ENCODE data around the gene EPB42.
"Not testable (repeated sequence)": the region's sequence is repeated elsewhere in the genome, so short reads cannot be mapped to it uniquely, and the experiment has no call there.

Gene EPB42

DNA sequence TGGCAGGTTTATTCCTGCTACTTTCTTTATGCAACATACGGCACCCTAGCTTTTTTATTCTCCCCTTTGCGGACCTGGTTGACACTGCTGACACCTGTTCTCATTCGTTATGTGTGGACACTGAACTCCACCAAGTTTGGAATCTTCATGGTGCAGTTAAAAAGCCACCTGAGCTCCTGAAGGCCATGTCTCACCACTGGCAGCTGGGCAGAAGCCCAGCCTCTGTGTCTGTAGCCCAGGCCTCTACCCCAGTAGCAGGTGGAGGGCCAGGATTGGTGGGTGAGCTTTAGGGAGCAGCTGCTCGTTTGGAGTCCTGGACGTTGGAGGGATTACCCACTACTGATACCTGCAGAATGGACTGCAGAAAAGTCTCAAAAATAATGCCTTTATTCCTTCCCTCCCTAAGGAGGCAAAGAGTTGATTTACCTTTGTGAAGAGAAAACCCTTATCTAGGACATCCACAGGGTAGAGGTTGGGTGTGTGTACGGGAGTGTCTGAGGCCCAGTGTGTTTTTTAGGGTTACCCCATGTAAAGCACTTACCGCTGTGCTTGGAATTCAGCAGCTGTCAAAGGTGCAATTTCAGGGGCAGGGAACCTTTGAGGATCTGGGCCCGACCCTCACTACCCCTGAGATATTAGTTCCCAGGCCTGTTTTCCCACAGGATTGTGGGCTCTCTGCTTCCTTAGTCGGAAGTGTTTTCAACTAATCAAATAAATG, 36.3 kb downstream of the EPB42 start:
- no peak for FAIRE-seq

DNA sequence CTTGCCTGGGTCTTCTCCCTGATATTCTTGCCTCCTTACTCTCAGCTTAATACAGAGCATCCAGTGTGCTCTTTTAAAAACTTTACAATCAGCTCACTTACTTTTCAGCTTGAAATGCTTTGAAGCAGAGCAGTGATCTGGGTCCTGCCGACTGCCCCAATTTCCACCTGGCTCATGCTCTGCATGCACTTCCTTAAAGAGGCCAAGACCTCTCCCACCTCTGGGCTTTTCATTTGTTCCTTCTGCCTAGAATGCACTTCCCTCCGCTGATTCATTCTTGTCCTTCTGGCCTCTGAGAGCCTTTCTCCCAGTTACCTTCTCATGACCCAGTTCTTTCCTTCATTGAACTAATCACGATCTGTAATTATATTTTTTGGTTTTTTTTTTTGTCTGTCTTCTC, 37.5 kb downstream of the EPB42 start:
- no peak for FAIRE-seq

DNA sequence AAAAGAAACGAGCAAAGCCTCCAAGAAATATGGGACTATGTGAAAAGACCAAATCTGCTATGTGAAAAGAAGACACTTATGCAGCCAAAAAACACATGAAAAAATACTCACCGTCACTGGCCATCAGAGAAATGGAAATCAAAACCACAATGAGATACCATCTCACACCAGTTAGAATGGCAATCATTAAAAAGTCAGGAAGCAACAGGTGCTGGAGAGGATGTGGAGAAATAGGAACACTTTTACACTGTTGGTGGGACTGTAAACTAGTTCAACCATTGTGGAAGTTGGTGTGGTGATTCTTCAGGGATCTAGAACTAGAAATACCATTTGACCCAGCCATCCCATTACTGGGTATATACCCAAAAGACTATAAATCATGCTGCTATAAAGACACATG, 43.7 kb downstream of the EPB42 start:
- not testable (repeated sequence) for FAIRE-seq

DNA sequence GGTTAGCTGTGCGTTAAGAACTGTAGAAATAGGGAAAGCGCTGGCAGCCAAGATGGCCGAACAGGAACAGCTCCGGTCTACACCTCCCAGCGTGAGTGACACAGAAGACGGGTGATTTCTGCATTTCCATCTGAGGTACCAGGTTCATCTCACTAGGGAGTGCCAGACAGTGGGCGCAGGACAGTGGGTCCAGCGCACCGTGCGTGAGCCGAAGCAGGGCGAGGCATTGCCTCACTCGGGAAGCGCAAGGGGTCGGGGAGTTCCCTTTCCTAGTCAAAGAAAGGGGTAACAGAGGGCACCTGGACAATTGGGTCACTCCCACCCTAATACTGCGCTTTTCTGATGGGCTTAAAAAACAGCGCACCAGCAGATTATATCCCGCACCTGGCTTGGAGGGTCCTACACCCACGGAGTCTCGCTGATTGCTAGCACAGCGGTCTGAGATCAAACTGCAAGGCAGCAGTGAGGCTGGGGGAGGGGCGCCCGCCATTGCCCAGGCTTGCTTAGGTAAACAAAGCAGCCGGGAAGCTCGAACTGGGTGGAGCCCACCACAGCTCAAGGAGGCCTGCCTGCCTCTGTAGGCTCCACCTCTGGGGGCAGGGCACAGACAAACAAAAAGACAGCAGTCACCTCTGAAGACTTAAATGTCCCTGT, 45.0 kb downstream of the EPB42 start:
- not testable (repeated sequence) for FAIRE-seq

DNA sequence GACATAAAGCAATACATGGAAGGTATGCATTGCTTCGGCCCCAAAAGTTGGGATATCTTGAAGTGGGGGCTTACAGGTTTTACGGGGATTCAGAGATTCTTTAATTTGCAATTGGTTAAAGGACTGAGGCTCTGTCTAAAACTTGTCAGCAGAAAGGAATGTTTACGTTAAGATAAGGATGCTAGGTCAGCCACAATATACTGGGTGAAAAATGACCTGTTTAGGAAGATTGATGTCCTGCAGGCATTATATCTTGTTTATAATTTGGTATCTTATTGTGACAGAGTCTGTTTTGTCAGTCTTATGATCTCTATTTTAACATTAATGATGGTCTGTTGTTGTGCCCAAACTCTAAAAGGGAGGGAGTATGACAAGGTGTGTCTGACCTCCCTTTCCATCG, 50.9 kb downstream of the EPB42 start:
- FAIRE-seq, result no peak

DNA sequence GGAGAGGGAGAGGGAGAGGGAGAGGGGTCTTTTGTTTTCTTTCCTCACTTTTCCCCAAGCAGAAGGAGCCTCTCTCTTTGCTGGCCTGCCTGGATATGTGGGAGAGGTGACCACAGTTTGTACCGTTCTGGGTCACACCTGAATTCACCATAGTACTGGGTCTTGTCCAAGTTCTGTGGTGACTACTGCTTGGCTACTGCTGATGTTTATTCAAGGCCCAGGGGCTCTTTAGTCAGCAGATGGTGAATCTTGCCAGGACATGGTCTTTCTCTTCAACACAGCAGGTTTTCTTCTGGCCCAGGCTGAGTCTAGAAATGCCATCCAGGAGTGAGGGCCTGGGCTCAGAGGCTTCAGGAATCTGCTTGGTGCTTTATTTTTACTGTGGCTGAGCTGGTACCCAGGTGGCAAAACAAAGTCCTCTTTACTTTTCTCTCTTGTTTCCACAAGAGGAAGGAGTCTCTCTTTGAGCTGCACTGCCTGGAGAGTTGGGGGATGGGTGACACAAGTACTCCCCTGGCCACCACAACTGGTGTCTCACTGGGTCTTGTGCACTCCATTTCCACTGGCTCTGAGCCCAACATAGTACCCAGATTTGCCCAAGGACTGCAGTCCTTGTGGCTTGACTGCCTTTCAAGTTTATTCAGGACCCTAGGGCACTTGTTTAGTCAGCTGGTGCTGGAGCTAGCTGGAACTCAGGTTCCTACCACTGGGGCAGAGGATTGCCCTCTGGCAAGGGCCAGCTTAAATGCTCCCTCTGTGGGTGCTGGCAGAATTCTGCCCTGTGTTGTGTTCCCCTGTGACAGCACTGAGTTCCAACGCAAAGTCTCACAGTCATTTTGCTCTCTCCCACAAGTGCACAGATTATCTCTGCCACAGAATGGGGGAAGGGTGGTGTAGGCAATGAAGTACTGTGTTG, 52.4 kb downstream of the EPB42 start:
- no peak for FAIRE-seq

DNA sequence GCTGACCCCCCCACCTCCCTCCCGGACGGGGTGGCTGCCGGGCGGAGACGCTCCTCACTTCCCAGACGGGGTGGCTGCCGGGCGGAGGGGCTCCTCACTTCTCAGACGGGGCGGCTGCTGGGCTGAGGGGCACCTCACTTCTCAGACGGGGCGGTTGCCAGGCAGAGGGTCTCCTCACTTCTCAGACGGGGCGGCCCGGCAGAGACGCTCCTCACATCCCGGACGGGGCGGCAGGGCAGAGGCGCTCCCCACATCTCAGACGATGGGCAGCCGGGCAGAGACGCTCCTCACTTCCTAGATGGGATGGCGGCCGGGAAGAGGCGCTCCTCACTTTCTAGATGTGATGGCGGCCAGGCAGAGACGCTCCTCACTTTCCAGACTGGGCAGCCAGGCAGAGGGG, 53.6 kb downstream of the EPB42 start:
- not testable (repeated sequence) for FAIRE-seq

DNA sequence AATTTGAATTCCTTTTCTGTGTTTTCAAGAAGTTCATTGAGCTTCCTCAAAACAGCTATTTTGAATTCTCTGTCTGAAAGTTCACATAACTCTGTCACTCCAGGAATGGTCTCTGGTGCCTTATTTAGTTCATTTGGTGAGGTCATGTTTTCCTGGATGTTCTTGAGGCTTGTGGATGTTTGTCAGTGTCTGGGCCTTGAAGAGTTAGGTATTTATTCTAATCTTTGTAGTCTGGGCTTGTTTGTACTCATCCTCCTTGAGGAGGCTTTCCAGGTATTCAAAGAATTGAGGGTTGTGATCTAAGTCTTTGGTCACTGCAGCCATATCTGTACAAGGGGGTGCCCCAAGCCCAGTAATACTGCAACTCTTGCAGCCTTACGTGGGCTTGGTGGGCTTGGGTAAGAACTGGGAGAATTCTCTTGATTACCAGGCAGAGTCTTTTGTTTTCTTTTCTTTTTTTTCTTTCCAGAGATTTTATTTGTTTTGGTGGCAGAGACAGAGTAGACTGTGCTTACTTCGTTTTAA, 55.0 kb downstream of the EPB42 start:
- FAIRE-seq, result peak; percentile 40

DNA sequence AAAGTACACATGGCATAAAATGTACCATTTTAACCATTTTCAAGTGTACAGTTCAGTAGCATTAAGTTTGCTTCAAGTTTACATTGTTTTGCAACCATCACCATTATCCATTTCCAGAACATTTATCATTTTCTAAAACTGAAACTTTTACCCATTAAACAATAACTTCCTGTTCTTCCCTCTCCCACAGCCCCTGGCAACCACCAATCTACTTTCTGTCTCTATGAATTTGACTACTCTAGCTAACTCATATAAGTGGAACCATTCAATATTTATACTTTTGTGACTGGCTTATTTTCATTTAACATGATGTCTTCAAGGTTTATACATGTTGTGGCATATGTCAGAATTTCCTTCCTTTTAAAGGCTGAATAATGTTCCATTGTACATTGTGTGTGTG, 67.5 kb downstream of the EPB42 start:
- FAIRE-seq, result no peak

DNA sequence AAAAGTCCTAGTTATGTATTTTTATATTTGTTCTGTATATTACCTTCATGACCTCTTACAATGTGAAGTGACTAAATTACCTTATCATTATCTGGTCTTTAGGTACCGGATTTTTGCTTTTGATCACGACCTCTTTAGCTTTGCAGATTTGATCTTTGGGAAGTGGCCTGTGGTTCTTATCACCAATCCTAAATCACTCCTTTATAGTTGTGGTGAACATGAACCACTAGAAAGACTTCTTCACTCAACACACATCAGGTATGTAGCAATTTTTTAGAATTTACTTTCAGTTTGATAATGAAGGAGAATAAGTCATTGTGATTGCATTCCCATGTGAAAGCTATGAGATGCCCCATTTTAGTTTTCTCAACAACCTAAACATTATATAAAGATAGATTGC, 69.1 kb downstream of the EPB42 start:
- no peak for FAIRE-seq

DNA sequence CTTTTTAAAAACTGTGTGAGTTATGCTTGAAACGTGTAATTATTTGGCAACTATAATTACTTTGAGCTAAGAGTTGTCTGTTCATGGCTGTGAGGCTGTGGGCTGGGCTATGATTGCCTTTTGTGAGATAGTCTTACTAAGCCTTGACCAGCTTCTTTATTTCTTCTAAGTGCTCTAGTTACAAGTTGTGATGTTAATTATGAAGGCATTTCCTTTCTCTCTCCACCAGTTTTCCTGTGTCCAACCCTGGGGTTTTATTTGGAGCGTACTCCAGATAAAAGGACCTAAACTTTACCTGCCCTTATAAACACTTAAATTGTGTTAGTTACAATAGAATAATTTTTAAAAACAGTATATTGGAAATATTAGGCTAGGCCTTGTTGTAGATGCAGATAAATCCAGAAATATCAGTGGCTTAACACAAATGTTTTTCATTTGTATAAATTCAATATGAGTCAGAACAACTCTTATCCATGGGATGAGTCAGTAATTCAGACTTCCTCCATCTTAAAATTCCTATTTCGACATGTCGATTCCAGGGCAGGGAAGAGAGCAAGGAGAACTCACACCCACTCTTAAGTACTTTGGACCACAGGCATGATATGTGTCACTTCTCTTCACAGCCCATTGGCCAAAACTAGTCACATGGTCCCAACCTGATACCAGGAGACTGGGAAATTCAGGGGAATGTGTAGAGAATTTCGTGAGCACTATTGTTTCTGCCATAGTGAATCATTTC, 70.5 kb downstream of the EPB42 start:
- no peak for FAIRE-seq

Data from A204.1 (cell line).